Ascending aorta (tissue), 2 donors: ENCODE results near the gene CNTN2. TPM values are rescaled to one million over a fixed set of nuclear protein-coding genes. Genes with fewer than 3 reads are reported as not detected.

Experiments
- DNase-seq, 2 donors: peaks; one replicate each; pipeline ENCODE4 v3.0.0-alpha.2; 2019; ENCODE audit warnings: low spot score in 2 of 2
- H3K27ac ChIP-seq, 2 donors: fragments of 200-600 bp; sonication (generic); one replicate each; pipeline ENCODE4 v1.5.1; 2016 to 2017; ENCODE audit warnings: mild to moderate bottlenecking in 1 of 2
- H3K27me3 ChIP-seq: fragments of 200-600 bp; sonication (generic); one replicate; pipeline ENCODE4 v1.5.1; 2017
- H3K36me3 ChIP-seq, 2 donors: fragments of 200-600 bp; sonication (generic); one replicate each; pipeline ENCODE4 v1.5.1; 2016
- H3K4me1 ChIP-seq, 2 donors: fragments of 200-600 bp; sonication (generic); one replicate each; pipeline ENCODE4 v1.5.1; 2016 to 2017; ENCODE audit warnings: mild to moderate bottlenecking in 1 of 2
- H3K4me3 ChIP-seq, 2 donors: fragments of 200-600 bp; sonication (generic); one replicate each; pipeline ENCODE4 v1.5.1; 2016 to 2017; ENCODE audit warnings: mild to moderate bottlenecking in 1 of 2
- H3K9me3 ChIP-seq, 2 donors: fragments of 200-600 bp; sonication (generic); one replicate each; pipeline ENCODE4 v1.5.1; 2016
- intact Hi-C: fragments of 100-400 bp; cut with DNase I; formaldehyde crosslinking; loops from one replicate; pipeline ENCODE4 v1.15.1; 2023
- total RNA-seq: library from RNA; depleted of rRNA; stranded (reverse); fragments of >200 nt; gene quantifications from one replicate; pipeline ENCODE4 v1.1.0, GENCODE V29; 2016
- TF ChIP-seq, protein P1 (sequence below), 3 experiments: fragments of 200-600 bp in 2 of 3; fragments of 450-650 bp in 1 of 3; sonication (generic) in 2 of 3; IDR thresholded peaks; one replicate each; pipeline ENCODE4 v1.5.1; 2016 to 2019; ENCODE audit warnings: antibody characterized with exemption in 3 of 3, mild to moderate bottlenecking in 1 of 3, moderate library complexity in 1 of 3

Gene CNTN2
- total RNA-seq, 1 donor from 2014 or later: 0.32 TPM

DNA sequence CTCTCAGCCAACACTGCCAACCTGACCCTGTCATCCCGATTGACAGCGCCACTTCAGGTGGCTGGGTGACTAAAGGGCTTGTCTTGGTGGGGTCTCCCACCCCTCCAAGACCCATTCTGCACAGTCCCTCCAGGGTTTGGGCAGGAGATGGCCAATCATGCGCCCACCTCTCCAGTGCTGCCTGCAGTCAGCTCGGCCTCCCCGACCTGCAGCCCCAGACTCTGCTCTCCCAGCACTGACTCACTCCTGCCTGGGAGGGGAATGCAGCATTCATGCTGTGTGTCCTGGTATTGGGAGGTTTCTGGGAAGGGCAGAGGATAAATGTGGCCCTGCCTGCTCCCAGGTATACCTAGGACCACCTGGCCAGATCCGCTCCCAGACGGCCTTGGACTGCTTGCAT, 31.5 kb downstream of the CNTN2 start:
- H3K27me3 ChIP-seq: no peaks in the 10 kb centered on the region
- no peaks in the 10 kb centered on the region for H3K4me1 ChIP-seq
- H3K4me3 ChIP-seq: no peak overlapping the region
- H3K36me3 ChIP-seq: no peaks in the 10 kb centered on the region
- intact Hi-C loops: no loop called here
- no peak for DNase-seq
- no peak overlapping the region for H3K27ac ChIP-seq
- TF ChIP-seq, protein P1, sequence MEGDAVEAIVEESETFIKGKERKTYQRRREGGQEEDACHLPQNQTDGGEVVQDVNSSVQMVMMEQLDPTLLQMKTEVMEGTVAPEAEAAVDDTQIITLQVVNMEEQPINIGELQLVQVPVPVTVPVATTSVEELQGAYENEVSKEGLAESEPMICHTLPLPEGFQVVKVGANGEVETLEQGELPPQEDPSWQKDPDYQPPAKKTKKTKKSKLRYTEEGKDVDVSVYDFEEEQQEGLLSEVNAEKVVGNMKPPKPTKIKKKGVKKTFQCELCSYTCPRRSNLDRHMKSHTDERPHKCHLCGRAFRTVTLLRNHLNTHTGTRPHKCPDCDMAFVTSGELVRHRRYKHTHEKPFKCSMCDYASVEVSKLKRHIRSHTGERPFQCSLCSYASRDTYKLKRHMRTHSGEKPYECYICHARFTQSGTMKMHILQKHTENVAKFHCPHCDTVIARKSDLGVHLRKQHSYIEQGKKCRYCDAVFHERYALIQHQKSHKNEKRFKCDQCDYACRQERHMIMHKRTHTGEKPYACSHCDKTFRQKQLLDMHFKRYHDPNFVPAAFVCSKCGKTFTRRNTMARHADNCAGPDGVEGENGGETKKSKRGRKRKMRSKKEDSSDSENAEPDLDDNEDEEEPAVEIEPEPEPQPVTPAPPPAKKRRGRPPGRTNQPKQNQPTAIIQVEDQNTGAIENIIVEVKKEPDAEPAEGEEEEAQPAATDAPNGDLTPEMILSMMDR (IDR thresholded peaks at IDR 0.05): no peak
- no peaks in the 10 kb centered on the region for H3K9me3 ChIP-seq

DNA sequence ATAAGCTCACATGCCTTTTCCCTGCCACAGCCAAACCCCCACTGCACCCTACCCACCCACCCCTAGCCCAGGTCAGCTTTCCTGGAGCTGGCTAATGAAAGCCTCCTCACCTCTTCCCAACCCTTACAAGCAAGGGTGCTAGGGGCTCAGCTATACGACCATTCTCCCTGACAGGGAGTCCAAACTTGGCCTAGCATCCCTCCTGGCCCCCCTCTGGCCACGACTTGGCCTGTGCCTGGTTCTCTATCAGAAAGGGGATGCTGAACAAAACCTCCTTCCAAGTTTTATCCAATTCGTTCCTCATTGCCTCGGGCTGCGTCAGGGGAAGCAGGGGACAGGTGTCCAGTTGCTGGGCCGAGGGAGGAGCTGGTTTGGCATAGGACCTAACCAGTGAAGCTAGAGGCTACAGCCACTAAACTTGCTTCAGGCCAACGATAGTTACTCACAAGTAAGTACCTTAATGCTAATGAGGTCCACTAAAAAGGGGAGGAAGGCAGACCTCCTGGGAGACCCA, 32.7 kb downstream of the CNTN2 start:
- no peak for DNase-seq
- Histone ChIP-seq H3K27ac (no peak overlapping the region), H3K4me1 (no peaks in the 10 kb centered on the region), H3K4me3 (no peak overlapping the region), H3K9me3 (no peaks in the 10 kb centered on the region), H3K27me3 (no peaks in the 10 kb centered on the region), H3K36me3 (no peaks in the 10 kb centered on the region)
- TF ChIP-seq, protein P1 (IDR thresholded peaks at IDR 0.05): no peak
- intact Hi-C loops: no loop called here

DNA sequence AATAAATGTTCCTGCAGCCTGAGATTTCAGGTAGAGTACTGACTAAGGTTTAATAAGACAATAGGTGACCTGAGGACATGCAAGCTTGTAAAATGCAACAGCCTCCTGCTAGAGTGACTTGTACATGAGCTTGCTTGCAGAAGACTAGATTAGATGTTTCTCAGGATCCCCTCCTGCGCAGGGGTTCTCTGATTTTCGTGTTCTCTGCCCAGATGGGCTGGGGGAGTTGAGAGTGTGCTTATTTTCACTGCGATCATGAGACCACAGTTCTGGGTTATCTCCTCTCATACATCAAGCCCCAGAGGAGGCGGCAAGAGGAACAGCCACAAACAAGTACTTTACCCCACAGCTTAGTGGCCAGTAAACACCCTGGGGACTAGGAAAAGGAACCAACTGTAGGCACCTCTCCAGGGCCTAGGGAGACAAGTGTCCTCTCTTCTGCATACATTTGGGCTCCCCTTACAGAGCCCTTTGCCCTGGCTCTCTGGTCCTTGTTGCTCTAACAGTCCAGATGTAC, 33.3 kb downstream of the CNTN2 start:
- H3K4me1 ChIP-seq: no peaks in the 10 kb centered on the region
- no peaks in the 10 kb centered on the region for H3K27me3 ChIP-seq
- H3K9me3 ChIP-seq: no peaks in the 10 kb centered on the region
- no peak overlapping the region for H3K4me3 ChIP-seq
- TF ChIP-seq, protein P1 (IDR thresholded peaks at IDR 0.05): no peak
- no peak for DNase-seq
- intact Hi-C loops: no loop called here
- no peaks in the 10 kb centered on the region for H3K36me3 ChIP-seq
- no peak overlapping the region for H3K27ac ChIP-seq

DNA sequence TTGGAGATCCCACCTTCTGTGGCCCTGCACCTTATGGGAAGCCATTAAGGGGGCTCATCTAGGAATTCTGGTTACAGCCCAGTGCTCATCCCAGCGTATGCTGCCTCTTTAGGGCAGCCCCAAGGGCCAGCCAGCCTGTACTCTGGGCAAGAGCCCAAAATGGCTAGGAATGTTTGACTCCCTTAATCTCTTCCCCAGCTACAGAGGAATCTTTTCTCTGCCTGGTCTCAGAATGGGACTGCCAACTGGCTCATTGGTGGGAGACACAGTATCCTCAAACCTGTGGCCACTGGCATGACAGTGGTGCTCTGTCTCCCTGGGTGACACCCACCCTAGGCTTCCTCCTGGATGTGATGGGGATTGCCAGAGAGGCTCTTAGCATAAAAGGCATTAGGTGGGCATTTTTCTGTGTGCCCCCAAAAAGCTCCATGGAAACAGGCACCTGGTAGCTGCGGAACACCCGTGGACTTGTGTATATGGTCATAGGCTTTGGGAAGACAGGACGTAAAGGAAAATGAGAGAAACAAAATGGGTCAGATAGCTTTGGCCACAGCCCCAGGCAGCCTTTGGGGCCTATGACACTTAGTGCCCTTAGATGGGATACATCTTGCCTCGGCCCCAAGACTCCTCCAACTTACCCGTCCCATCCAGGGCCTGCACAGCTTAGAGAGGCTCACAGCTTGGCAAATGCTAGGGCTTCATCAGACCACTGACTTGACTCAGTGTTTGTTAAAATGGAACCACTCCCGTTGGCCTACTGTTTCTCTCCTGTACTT, 34.3 kb downstream of the CNTN2 start:
- TF ChIP-seq, protein P1 (IDR thresholded peaks at IDR 0.05): no peak
- no peaks in the 10 kb centered on the region for H3K27me3 ChIP-seq
- H3K36me3 ChIP-seq: no peaks in the 10 kb centered on the region
- no peak overlapping the region for H3K27ac ChIP-seq
- no peak overlapping the region for H3K4me3 ChIP-seq
- DNase-seq: no peak
- no peaks in the 10 kb centered on the region for H3K4me1 ChIP-seq
- intact Hi-C loops: no loop called here
- no peaks in the 10 kb centered on the region for H3K9me3 ChIP-seq

DNA sequence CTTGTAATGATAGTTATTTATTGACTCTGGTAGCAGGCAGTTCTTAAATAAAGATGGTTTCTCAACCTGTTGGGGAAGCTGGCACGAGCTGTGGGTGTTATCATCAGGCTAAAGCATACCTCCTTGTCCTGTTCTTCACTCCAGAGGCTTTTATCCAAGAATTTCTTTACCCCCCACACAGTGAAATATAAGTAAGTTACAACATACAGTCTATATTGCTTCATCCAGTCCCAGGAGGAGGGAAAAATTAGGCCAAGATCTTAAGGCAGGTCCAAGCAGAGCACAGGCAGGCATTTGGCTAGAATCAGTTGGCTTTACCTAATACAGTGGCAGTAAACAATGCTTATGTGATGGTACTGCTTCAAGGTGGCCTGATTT, 34.9 kb downstream of the CNTN2 start:
- Histone ChIP-seq H3K4me1 (no peaks in the 10 kb centered on the region), H3K36me3 (peaks cover 0 to 2% of the 10 kb centered on the region in 2 donors), H3K27me3 (no peaks in the 10 kb centered on the region), H3K27ac (no peak overlapping the region), H3K4me3 (no peak overlapping the region), H3K9me3 (no peaks in the 10 kb centered on the region)
- TF ChIP-seq, protein P1 (IDR thresholded peaks at IDR 0.05): no peak
- DNase-seq: no peak
- intact Hi-C loops: no loop called here
